Measurements from ENCODE around the gene TBL3.
"Not testable (repeated sequence)": the region's sequence is repeated elsewhere in the genome, so short reads cannot be mapped to it uniquely, and the experiment has no call there.

TBL3 gene

GRCh38 chr16:1961651-1962067, 10.2 kb upstream of the TBL3 start:
- peaks cover 9% of the 10 kb centered on the region for H3K27me3 ChIP-seq (ENCODE audit: insufficient read depth, low read length, poor library complexity, severe bottlenecking)
- no peak overlapping the region for H3K4me3 ChIP-seq (ENCODE audit: low read length, poor library complexity, severe bottlenecking)
- H3K79me2 ChIP-seq (ENCODE audit: insufficient read depth, low read length) = peaks cover 54% of the 10 kb centered on the region
- no peak overlapping the region for H3K4me2 ChIP-seq (ENCODE audit: low read depth, low read length, poor library complexity, severe bottlenecking)
- H3F3A ChIP-seq (ENCODE audit: low read depth) = peaks cover 9% of the 10 kb centered on the region; the same call in 1 of the 2 replicates
- H3K9me3 ChIP-seq (ENCODE audit: insufficient read depth, low read depth, low read length) = no peaks in the 10 kb centered on the region
- H3K36me3 ChIP-seq (ENCODE audit: insufficient read depth, low read length) = peaks cover 16% of the 10 kb centered on the region; the same call in 1 of the 2 replicates
- peaks cover 28% of the 10 kb centered on the region for H4K20me1 ChIP-seq (ENCODE audit: insufficient read depth, low read length, poor library complexity, severe bottlenecking)
- TF ChIP-seq EZH2phosphoT487 (IDR thresholded peaks at IDR 0.05; ENCODE audit: borderline replicate concordance) = no peak
- H3K9me2 ChIP-seq (replicated peaks; ENCODE audit: low read depth, low read length) = no peaks in the 10 kb centered on the region
- H2AFZ ChIP-seq (ENCODE audit: low read length) = no peak overlapping the region
- peaks cover 6% of the 10 kb centered on the region for H3K4me1 ChIP-seq (ENCODE audit: insufficient read depth, low read length, poor library complexity, severe bottlenecking)
- no peak overlapping the region for H3K9ac ChIP-seq (ENCODE audit: low read depth, low read length, poor library complexity, severe bottlenecking)

GRCh38 chr16:1962161-1963153, 9.4 kb upstream of the TBL3 start:
- peaks cover 16% of the 10 kb centered on the region; the same call in 1 of the 2 replicates for H3K36me3 ChIP-seq (ENCODE audit: insufficient read depth, low read length)
- not testable (repeated sequence) for H3F3A ChIP-seq (ENCODE audit: low read depth); H3K9me2 ChIP-seq (replicated peaks; ENCODE audit: low read depth, low read length); H3K4me1 ChIP-seq (ENCODE audit: insufficient read depth, low read length, poor library complexity, severe bottlenecking); H3K27me3 ChIP-seq (ENCODE audit: insufficient read depth, low read length, poor library complexity, severe bottlenecking); H3K9me3 ChIP-seq (ENCODE audit: insufficient read depth, low read depth, low read length); H2AFZ ChIP-seq (ENCODE audit: low read length)
- H3K4me2 ChIP-seq (ENCODE audit: low read depth, low read length, poor library complexity, severe bottlenecking) = peak overlapping the region; percentile 76
- peaks cover 28% of the 10 kb centered on the region for H4K20me1 ChIP-seq (ENCODE audit: insufficient read depth, low read length, poor library complexity, severe bottlenecking)
- H3K4me3 ChIP-seq (ENCODE audit: low read length, poor library complexity, severe bottlenecking) = peak overlapping the region; percentile 85
- H3K9ac ChIP-seq (ENCODE audit: low read depth, low read length, poor library complexity, severe bottlenecking) = peak overlapping the region; percentile 93
- H3K79me2 ChIP-seq (ENCODE audit: insufficient read depth, low read length) = peaks cover 54% of the 10 kb centered on the region

GRCh38 chr16:1963806-1964505, 7.9 kb upstream of the TBL3 start:
- H3K9ac ChIP-seq (ENCODE audit: low read depth, low read length, poor library complexity, severe bottlenecking) = peak overlapping the region; percentile 93
- peak overlapping the region; percentile 76 for H3K4me2 ChIP-seq (ENCODE audit: low read depth, low read length, poor library complexity, severe bottlenecking)
- H3K4me1 ChIP-seq (ENCODE audit: insufficient read depth, low read length, poor library complexity, severe bottlenecking) = peaks cover 6% of the 10 kb centered on the region
- H3K9me3 ChIP-seq (ENCODE audit: insufficient read depth, low read depth, low read length) = no peaks in the 10 kb centered on the region
- H3K4me3 ChIP-seq (ENCODE audit: low read length, poor library complexity, severe bottlenecking) = peak overlapping the region; percentile 85
- peaks cover 54% of the 10 kb centered on the region for H3K79me2 ChIP-seq (ENCODE audit: insufficient read depth, low read length)
- H2AFZ ChIP-seq (ENCODE audit: low read length) = no peak overlapping the region
- peaks cover 28% of the 10 kb centered on the region for H4K20me1 ChIP-seq (ENCODE audit: insufficient read depth, low read length, poor library complexity, severe bottlenecking)
- peaks cover 9% of the 10 kb centered on the region for H3K27me3 ChIP-seq (ENCODE audit: insufficient read depth, low read length, poor library complexity, severe bottlenecking)
- peaks cover 16% of the 10 kb centered on the region; the same call in 1 of the 2 replicates for H3K36me3 ChIP-seq (ENCODE audit: insufficient read depth, low read length)
- H3F3A ChIP-seq (ENCODE audit: low read depth) = peaks cover 9% of the 10 kb centered on the region; the same call in 1 of the 2 replicates
- TF ChIP-seq CTCF (conservative IDR thresholded peaks at IDR 0.05; ENCODE audit: low read length) = peak; percentile 30; the same call in 1 of the 2 replicates
- no peak for TF ChIP-seq EZH2phosphoT487 (IDR thresholded peaks at IDR 0.05; ENCODE audit: borderline replicate concordance)
- no peaks in the 10 kb centered on the region for H3K9me2 ChIP-seq (replicated peaks; ENCODE audit: low read depth, low read length)
